Right lobe of liver (tissue), 6 donors: ENCODE measurements around the gene ATAT1. TPM values are rescaled to one million over a fixed set of nuclear protein-coding genes. Genes with fewer than 3 reads are reported as not detected.
"Not testable (repeated sequence)": the region's sequence is repeated elsewhere in the genome, so short reads cannot be mapped to it uniquely, and the experiment has no call there.

ENCODE experiments used
- ATAC-seq, 4 donors: fragments of 200-7000 bp; cut with Tn5 transposase; one replicate each; pipeline ENCODE4 v1.9.1; 2020; ENCODE audit warnings: mild to moderate bottlenecking in 4 of 4, moderate library complexity in 4 of 4
- DNase-seq, 3 donors: peaks; one replicate each; pipeline ENCODE4 v3.0.0-alpha.2; 2020
- H3K27ac ChIP-seq, 3 donors: fragments of 200-600 bp; one replicate each; pipeline ENCODE4 v1.8.0; 2022
- H3K27me3 ChIP-seq, 2 donors: fragments of 200-600 bp; one replicate each; pipeline ENCODE4 v1.8.0; 2022
- H3K36me3 ChIP-seq, 4 donors: fragments of 200-600 bp; sonication (generic) in 1 of 4; one replicate each; pipeline versions ENCODE4 v1.5.1 to v1.8.0; 2017 to 2022; ENCODE audit warnings: control low read depth in 1 of 4
- H3K4me1 ChIP-seq, 4 donors: fragments of 200-600 bp; sonication (generic) in 1 of 4; one replicate each; pipeline versions ENCODE4 v1.5.1 to v1.8.0; 2017 to 2022; ENCODE audit warnings: control low read depth in 1 of 4
- H3K4me3 ChIP-seq, 3 donors: fragments of 200-600 bp; one replicate each; pipeline ENCODE4 v1.8.0; 2022
- H3K9me3 ChIP-seq, 4 donors: fragments of 200-600 bp; sonication (generic) in 1 of 4; one replicate each; pipeline versions ENCODE4 v1.5.1 to v1.8.0; 2017 to 2022; ENCODE audit warnings: control low read depth in 1 of 4
- POLR2A ChIP-seq: fragments of 450-650 bp; IDR thresholded peaks from one replicate; pipeline ENCODE4 v1.6.1; 2017; ENCODE audit warnings: antibody characterized with exemption, mild to moderate bottlenecking
- WGBS: methylation state at CpG from one replicate; pipeline ENCODE4 v1.1.6; 2018; ENCODE audit warnings: low coverage, low lambda C conversion rate; ENCODE audit not compliant: insufficient coverage; ENCODE audit errors: missing lambda C conversion rate; 5-methylcytosine and 5-hydroxymethylcytosine counted together
- intact Hi-C, 2 donors: fragments of 100-400 bp; cut with DNase I; formaldehyde crosslinking; loops; one replicate each; pipeline versions ENCODE4 v1.11.2 to v1.14.1; 2022
- total RNA-seq, 6 experiments: library from RNA; depleted of rRNA in 2 of 6; stranded (reverse); fragments of >200 nt in 2 of 6; fragmentation: NEBNext Ultra II Directional in 3 of 6; extraction: Animal tissue kit (Norgen Biotek cat#: 25700) in 3 of 6; gene quantifications; one replicate each; pipeline versions ENCODE4 v1.1.0 to v1.2.4, GENCODE V29; 2016 to 2023
- TF ChIP-seq, protein P1 (sequence below), 4 donors: fragments of 200-600 bp in 3 of 4; fragments of 450-650 bp in 1 of 4; IDR thresholded peaks; one replicate each; pipeline versions ENCODE4 v1.5.1 to v1.8.0; 2016 to 2022; ENCODE audit warnings: antibody characterized with exemption in 4 of 4, mild to moderate bottlenecking in 2 of 4
- donor health status: DM: no; HTN: yes; CAD: no.
- donor health status: DM: no; HTN: no; CAD: no.
- donor health status: DM: no; HTN: no; CAD: no.
- donor health status: DM: no; HTN: yes; CAD: no.
- donor health status: DM: no; HTN: yes; CAD: no.

The ATAT1 gene
- total RNA-seq, 6 experiments from 2014 or later: 2.4 to 6.6 (median 4.4) TPM

DNA sequence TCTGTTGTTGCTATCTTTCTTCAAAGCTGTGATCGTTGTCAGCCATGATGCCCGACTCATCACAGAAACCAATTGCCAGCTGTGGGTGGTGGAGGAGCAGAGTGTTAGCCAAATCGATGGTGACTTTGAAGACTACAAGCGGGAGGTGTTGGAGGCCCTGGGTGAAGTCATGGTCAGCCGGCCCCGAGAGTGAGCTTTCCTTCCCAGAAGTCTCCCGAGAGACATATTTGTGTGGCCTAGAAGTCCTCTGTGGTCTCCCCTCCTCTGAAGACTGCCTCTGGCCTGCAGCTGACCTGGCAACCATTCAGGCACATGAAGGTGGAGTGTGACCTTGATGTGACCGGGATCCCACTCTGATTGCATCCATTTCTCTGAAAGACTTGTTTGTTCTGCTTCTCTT lies 36.2 kb upstream of the ATAT1 start:
- Histone ChIP-seq H3K27me3 (no peaks in the 10 kb centered on the region), H3K27ac (no peak overlapping the region), H3K4me1 (no peaks in the 10 kb centered on the region), H3K36me3 (peaks cover 6 to 58% (median 24%) of the 10 kb centered on the region in 4 donors), H3K9me3 (no peaks in the 10 kb centered on the region), H3K4me3 (no peak overlapping the region)
- intact Hi-C loops: loop anchor here (5.0 to 10.0 kb wide), 2 partner anchors 43 to 46 kb away; no protein-coding TSS in a partner anchor
- peak in 1 of 4 donors; percentile 7 for ATAC-seq
- WGBS: 82% methylated on average over 5 of the region's 8 CpGs
- no peak for DNase-seq
- no peak for TF ChIP-seq POLR2A
- TF ChIP-seq, protein P1, sequence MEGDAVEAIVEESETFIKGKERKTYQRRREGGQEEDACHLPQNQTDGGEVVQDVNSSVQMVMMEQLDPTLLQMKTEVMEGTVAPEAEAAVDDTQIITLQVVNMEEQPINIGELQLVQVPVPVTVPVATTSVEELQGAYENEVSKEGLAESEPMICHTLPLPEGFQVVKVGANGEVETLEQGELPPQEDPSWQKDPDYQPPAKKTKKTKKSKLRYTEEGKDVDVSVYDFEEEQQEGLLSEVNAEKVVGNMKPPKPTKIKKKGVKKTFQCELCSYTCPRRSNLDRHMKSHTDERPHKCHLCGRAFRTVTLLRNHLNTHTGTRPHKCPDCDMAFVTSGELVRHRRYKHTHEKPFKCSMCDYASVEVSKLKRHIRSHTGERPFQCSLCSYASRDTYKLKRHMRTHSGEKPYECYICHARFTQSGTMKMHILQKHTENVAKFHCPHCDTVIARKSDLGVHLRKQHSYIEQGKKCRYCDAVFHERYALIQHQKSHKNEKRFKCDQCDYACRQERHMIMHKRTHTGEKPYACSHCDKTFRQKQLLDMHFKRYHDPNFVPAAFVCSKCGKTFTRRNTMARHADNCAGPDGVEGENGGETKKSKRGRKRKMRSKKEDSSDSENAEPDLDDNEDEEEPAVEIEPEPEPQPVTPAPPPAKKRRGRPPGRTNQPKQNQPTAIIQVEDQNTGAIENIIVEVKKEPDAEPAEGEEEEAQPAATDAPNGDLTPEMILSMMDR (IDR thresholded peaks at IDR 0.05): no peak

DNA sequence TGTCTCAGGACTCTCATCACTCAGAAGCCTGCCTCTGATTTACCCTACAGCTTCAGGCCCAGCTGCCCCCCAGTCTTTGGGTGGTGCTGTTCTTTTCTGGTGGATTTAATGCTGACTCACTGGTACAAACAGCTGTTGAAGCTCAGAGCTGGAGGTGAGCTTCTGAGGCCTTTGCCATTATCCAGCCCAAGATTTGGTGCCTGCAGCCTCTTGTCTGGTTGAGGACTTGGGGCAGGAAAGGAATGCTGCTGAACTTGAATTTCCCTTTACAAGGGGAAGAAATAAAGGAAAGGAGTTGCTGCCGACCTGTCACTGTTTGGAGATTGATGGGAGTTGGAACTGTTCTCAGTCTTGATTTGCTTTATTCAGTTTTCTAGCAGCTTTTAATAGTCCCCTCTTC lies 35.7 kb upstream of the ATAT1 start:
- Histone ChIP-seq H3K4me1 (no peaks in the 10 kb centered on the region), H3K27ac (no peak overlapping the region), H3K36me3 (peaks cover 6 to 53% (median 19%) of the 10 kb centered on the region in 4 donors), H3K9me3 (no peaks in the 10 kb centered on the region), H3K27me3 (no peaks in the 10 kb centered on the region), H3K4me3 (no peak overlapping the region)
- ATAC-seq (peak in 1 of 4 donors; percentile 12), DNase-seq (no peak)
- 100% methylated on average over 1 of the region's 1 CpG for WGBS
- TF ChIP-seq, protein P1 (IDR thresholded peaks at IDR 0.05): no peak
- no peak for TF ChIP-seq POLR2A
- intact Hi-C loops: loop anchor here (5.0 to 10.0 kb wide), 2 partner anchors 44 to 46 kb away; no protein-coding TSS in a partner anchor

DNA sequence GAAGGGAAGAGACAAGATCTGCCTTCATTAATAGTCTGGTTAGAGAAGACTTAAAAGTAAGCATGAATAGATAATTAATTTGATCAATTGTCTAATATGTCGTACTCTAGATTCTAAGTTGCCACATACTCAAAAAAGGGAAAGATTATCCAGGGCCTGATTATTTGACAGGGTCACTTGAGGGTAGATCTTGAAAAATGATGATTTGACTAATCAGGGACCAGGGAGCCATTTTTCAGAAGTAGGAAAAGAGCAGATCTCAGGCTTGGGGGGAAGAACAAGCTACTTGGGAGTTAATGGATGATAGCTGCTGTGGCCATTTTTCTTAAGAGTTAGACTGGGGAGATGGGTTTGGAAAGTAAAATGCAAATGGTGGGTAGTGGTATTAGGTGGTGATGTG lies 34.4 kb upstream of the ATAT1 start:
- intact Hi-C loops: loop anchor here (5.0 to 10.0 kb wide), 2 partner anchors 45 to 47 kb away; no protein-coding TSS in a partner anchor
- Histone ChIP-seq H3K9me3 (no peaks in the 10 kb centered on the region), H3K4me3 (no peak overlapping the region), H3K27ac (no peak overlapping the region), H3K36me3 (peaks cover 0 to 40% (median 13%) of the 10 kb centered on the region in 4 donors), H3K27me3 (no peaks in the 10 kb centered on the region), H3K4me1 (no peaks in the 10 kb centered on the region)
- WGBS: 100% methylated on average over 1 of the region's 1 CpG
- TF ChIP-seq, protein P1 (IDR thresholded peaks at IDR 0.05): no peak
- DNase-seq (no peak), ATAC-seq (no peak)

DNA sequence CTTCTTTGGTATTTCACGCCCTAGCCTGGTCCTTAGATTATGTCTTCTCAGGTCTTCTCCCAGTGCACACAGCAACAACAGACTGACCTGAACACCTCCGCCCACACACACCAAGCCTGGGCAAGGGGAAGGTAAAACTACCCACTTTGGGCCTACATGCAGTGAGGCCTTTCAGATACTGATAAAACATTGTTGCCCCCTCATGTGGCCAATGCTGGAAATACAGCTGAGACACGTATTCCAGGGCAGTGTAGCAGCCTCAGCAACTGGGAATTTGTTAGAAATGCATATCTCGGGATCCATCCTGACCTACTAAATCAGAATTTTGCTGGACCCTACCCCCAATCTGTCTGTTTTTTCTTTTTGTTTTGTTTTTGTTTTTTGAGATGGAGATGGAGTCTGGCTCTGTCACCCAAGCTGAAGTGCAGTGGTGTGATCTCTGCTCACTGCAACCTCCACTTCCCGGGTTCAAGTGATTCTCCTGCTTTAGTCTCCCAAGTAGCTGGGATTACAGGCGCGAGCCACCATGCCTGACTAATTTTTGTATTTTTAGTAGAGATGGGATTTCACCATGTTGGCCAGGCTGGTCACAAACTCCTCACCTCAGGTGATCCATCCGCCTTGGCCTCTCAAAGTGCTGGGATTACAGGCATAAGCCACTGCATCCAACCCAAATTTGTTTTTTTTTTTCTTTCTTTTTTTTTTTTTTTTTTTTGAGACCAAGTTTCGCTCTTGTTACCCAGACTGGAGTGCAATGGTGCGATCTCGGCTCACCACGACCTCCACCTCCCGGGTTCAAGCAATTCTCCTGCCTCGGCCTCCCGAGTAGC lies 29.1 kb upstream of the ATAT1 start:
- peak; percentile 82 to 92 (median 87) for ATAC-seq
- intact Hi-C loops: loop anchor here in 1 of 2 donors (10.0 kb wide), 1 partner anchor 53 kb away; no protein-coding TSS in a partner anchor
- TF ChIP-seq, protein P1 (IDR thresholded peaks at IDR 0.05): peak; percentile 74 to 88 (median 78)
- WGBS: 66% methylated on average over 9 of the region's 15 CpGs
- H3K4me3 ChIP-seq, H3K4me1 ChIP-seq, H3K27ac ChIP-seq, H3K9me3 ChIP-seq, H3K27me3 ChIP-seq: not testable (repeated sequence)
- DNase-seq: peak; percentile 53 to 81 (median 66)
- H3K36me3 ChIP-seq: peaks cover 0 to 24% (median 13%) of the 10 kb centered on the region in 4 donors
